ENCODE results near the gene GIGYF2. TPM values are rescaled to one million over a fixed set of nuclear protein-coding genes. Genes with fewer than 3 reads are reported as not detected.

The GIGYF2 gene
- total RNA-seq, 1 donor from 2014 or later = 63.4 TPM

- no peak overlapping the region for H3K4me3 Mint-ChIP-seq (ENCODE audit: unreplicated experiment)
Measured at GRCh38 chr2:232783278-232783677, 86.1 kb downstream of the GIGYF2 start.

GRCh38 chr2:232787806-232788205, 90.7 kb downstream of the GIGYF2 start:
- Mint-ChIP-seq H3K4me1 (ENCODE audit: unreplicated experiment) (peaks cover 11% of the 10 kb centered on the region), H3K27ac (ENCODE audit: unreplicated experiment) (no peak overlapping the region), H3K4me3 (ENCODE audit: unreplicated experiment) (no peak overlapping the region), H3K36me3 (ENCODE audit: unreplicated experiment) (peaks cover 61% of the 10 kb centered on the region), H3K27me3 (ENCODE audit: unreplicated experiment) (no peaks in the 10 kb centered on the region), H3K9me3 (ENCODE audit: unreplicated experiment) (no peaks in the 10 kb centered on the region)
- DNase-seq (ENCODE audit: extremely low spot score, unreplicated experiment) = no peak
- no peak for TF ChIP-seq CTCF (IDR thresholded peaks at IDR 0.05)

More at GRCh38 chr2:232783278-232783677, 86.1 kb downstream of the GIGYF2 start:
- Mint-ChIP-seq H3K27ac (ENCODE audit: unreplicated experiment) (no peak overlapping the region), H3K36me3 (ENCODE audit: unreplicated experiment) (peaks cover 41% of the 10 kb centered on the region), H3K9me3 (ENCODE audit: unreplicated experiment) (no peaks in the 10 kb centered on the region), H3K27me3 (ENCODE audit: unreplicated experiment) (no peaks in the 10 kb centered on the region), H3K4me1 (ENCODE audit: unreplicated experiment) (peaks cover 23% of the 10 kb centered on the region)
- no peak for TF ChIP-seq CTCF (IDR thresholded peaks at IDR 0.05)
- no peak for DNase-seq (ENCODE audit: extremely low spot score, unreplicated experiment)

GRCh38 chr2:232789082-232789481, 92.0 kb downstream of the GIGYF2 start:
- Mint-ChIP-seq H3K4me3 (ENCODE audit: unreplicated experiment) (no peak overlapping the region), H3K27me3 (ENCODE audit: unreplicated experiment) (no peaks in the 10 kb centered on the region), H3K36me3 (ENCODE audit: unreplicated experiment) (peaks cover 54% of the 10 kb centered on the region), H3K4me1 (ENCODE audit: unreplicated experiment) (peaks cover 11% of the 10 kb centered on the region), H3K9me3 (ENCODE audit: unreplicated experiment) (no peaks in the 10 kb centered on the region), H3K27ac (ENCODE audit: unreplicated experiment) (peak overlapping the region; percentile 51)
- no peak for TF ChIP-seq CTCF (IDR thresholded peaks at IDR 0.05)
- no peak for DNase-seq (ENCODE audit: extremely low spot score, unreplicated experiment)

GRCh38 chr2:232791518-232791917, 94.4 kb downstream of the GIGYF2 start:
- Mint-ChIP-seq H3K36me3 (ENCODE audit: unreplicated experiment) (peaks cover 60% of the 10 kb centered on the region), H3K27ac (ENCODE audit: unreplicated experiment) (no peak overlapping the region), H3K27me3 (ENCODE audit: unreplicated experiment) (no peaks in the 10 kb centered on the region), H3K9me3 (ENCODE audit: unreplicated experiment) (no peaks in the 10 kb centered on the region), H3K4me1 (ENCODE audit: unreplicated experiment) (peaks cover 27% of the 10 kb centered on the region), H3K4me3 (ENCODE audit: unreplicated experiment) (no peak overlapping the region)
- no peak for TF ChIP-seq CTCF (IDR thresholded peaks at IDR 0.05)
- no peak for DNase-seq (ENCODE audit: extremely low spot score, unreplicated experiment)

- DNase-seq (ENCODE audit: extremely low spot score, unreplicated experiment) = no peak
- no peak overlapping the region for H3K4me3 Mint-ChIP-seq (ENCODE audit: unreplicated experiment)
- H3K27me3 Mint-ChIP-seq (ENCODE audit: unreplicated experiment) = no peaks in the 10 kb centered on the region
- no peaks in the 10 kb centered on the region for H3K9me3 Mint-ChIP-seq (ENCODE audit: unreplicated experiment)
- H3K4me1 Mint-ChIP-seq (ENCODE audit: unreplicated experiment) = peaks cover 27% of the 10 kb centered on the region
- TF ChIP-seq CTCF (IDR thresholded peaks at IDR 0.05) = no peak
- no peak overlapping the region for H3K27ac Mint-ChIP-seq (ENCODE audit: unreplicated experiment)
- peaks cover 56% of the 10 kb centered on the region for H3K36me3 Mint-ChIP-seq (ENCODE audit: unreplicated experiment)
Measured at GRCh38 chr2:232793271-232793670, 96.1 kb downstream of the GIGYF2 start.
